SH-SY5Y (cell line): ENCODE measurements around the gene FHAD1.

Experiments
- GATA2 ChIP-seq: IDR thresholded peaks from 2 replicates; pipeline ENCODE4 v1.6.1; 2011; ENCODE audit warnings: mild to moderate bottlenecking, low read depth, low read length
- GATA3 ChIP-seq: IDR thresholded peaks from 2 replicates; pipeline ENCODE4 v1.6.1; 2011; ENCODE audit warnings: low read depth, mild to moderate bottlenecking, low read length, moderate library complexity

DNA sequence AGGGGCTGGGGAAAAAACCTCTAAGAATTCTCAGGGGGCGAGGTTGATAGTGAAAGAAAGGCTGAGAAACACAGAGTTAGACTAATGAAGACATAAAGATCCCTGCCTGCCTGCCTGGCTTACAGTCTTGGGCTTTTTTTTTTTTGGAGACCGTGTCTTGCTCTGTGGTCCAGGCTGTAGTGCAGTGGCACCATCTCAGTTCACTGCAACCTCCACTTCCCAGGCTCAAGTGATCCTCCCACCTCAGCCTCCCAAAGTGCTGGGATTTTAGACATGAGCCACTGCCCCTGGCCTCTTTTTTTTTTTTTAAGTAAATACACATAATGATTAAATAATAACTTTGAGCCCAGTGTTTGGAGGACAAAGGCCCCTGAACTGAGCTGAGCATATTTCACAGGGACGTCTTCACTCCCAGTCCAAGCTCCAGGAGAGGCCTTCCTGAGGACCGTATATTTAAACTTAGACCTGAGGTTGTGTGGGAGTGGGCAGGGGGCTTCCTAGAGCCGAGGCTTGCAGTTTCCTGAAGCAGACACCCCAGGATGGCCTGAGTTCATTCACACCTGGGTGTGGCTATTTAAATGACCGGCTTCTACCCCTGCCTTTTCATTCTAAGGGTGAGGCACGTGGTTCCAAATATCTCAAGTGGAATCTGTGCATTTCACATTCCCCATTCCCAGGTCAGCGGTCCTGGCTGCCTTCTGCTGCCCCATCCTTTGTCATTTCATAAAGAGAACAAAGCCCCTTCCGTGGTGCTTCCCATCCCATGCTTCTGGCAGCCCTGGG lies 146.6 kb downstream of the FHAD1 start:
- TF ChIP-seq GATA3 (no peak), GATA2 (no peak)
